ENCODE data around the gene CCL3. TPM values are rescaled to one million over a fixed set of nuclear protein-coding genes. Genes with fewer than 3 reads are reported as not detected.

The CCL3 gene
- total and polyA plus RNA-seq, 2 experiments from 2014 or later: not detected

DNA sequence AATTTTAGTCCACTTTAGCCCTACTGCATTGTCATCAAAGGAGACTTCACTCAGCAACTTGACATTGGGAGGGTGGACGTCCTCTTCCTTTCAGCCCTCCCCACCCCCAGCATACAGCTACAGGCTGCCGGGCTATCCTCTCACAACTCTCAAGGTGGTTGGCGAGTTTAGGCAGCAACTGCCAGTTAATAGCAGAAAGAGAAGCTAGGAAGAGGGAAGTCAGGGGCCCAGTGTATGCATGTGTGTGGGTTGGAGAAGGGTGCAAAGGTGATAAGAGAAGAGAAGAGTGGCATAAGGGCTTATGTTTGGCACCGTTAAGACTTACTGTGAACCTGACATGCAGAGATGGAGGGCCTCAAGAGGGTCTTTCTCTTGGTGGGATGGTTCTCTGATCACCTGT, 45.5 kb upstream of the CCL3 start:
- H3K9me2 ChIP-seq (ENCODE audit: insufficient read depth): no peaks in the 10 kb centered on the region
- H3F3A ChIP-seq (replicated peaks; ENCODE audit: low read depth): no peaks in the 10 kb centered on the region
- H3K79me2 ChIP-seq (replicated peaks; ENCODE audit: insufficient read depth): no peaks in the 10 kb centered on the region
- Mint-ChIP-seq H3K4me1 (no peaks in the 10 kb centered on the region), H3K4me3 (no peak overlapping the region), H3K27me3 (ENCODE audit: insufficient read depth, low read depth, poor library complexity) (peaks cover 4% of the 10 kb centered on the region), H3K9me3 (no peaks in the 10 kb centered on the region; the same call in 2 of the 3 replicates), H3K36me3 (ENCODE audit: low read depth) (no peaks in the 10 kb centered on the region), H3K27ac (no peak overlapping the region)
- H3K4me1 ChIP-seq (ENCODE audit: insufficient read depth): no peaks in the 10 kb centered on the region
- H3K27ac ChIP-seq (ENCODE audit: low read depth): no peak overlapping the region
- no peaks in the 10 kb centered on the region for H3K27me3 ChIP-seq (ENCODE audit: insufficient read depth)
- DNase-seq (ENCODE audit: low spot score) (no peak), ATAC-seq (no peak)
- no peaks in the 10 kb centered on the region for H3K36me3 ChIP-seq (ENCODE audit: insufficient read depth)
- H3K4me3 ChIP-seq: no peak overlapping the region
- no peak overlapping the region for H2AFZ ChIP-seq
- no peaks in the 10 kb centered on the region for H4K20me1 ChIP-seq (replicated peaks; ENCODE audit: insufficient read depth)
- no peak overlapping the region for H3K4me2 ChIP-seq
- TF ChIP-seq ZNF114 (CRISPR knock-in tag; IDR thresholded peaks at IDR 0.05) (no peak), NANOG (IDR thresholded peaks at IDR 0.05; ENCODE audit: borderline replicate concordance) (no peak), STAT1 (IDR thresholded peaks at IDR 0.05; ENCODE audit: unreplicated experiment) (no peak), ZNF331 (CRISPR knock-in tag; IDR thresholded peaks at IDR 0.05; ENCODE audit: low read depth) (no peak), EZH2phosphoT487 (IDR thresholded peaks at IDR 0.05; ENCODE audit: unreplicated experiment) (no peak), JUNB (IDR thresholded peaks at IDR 0.05; ENCODE audit: unreplicated experiment) (no peak)
- TF ChIP-seq, protein P1, sequence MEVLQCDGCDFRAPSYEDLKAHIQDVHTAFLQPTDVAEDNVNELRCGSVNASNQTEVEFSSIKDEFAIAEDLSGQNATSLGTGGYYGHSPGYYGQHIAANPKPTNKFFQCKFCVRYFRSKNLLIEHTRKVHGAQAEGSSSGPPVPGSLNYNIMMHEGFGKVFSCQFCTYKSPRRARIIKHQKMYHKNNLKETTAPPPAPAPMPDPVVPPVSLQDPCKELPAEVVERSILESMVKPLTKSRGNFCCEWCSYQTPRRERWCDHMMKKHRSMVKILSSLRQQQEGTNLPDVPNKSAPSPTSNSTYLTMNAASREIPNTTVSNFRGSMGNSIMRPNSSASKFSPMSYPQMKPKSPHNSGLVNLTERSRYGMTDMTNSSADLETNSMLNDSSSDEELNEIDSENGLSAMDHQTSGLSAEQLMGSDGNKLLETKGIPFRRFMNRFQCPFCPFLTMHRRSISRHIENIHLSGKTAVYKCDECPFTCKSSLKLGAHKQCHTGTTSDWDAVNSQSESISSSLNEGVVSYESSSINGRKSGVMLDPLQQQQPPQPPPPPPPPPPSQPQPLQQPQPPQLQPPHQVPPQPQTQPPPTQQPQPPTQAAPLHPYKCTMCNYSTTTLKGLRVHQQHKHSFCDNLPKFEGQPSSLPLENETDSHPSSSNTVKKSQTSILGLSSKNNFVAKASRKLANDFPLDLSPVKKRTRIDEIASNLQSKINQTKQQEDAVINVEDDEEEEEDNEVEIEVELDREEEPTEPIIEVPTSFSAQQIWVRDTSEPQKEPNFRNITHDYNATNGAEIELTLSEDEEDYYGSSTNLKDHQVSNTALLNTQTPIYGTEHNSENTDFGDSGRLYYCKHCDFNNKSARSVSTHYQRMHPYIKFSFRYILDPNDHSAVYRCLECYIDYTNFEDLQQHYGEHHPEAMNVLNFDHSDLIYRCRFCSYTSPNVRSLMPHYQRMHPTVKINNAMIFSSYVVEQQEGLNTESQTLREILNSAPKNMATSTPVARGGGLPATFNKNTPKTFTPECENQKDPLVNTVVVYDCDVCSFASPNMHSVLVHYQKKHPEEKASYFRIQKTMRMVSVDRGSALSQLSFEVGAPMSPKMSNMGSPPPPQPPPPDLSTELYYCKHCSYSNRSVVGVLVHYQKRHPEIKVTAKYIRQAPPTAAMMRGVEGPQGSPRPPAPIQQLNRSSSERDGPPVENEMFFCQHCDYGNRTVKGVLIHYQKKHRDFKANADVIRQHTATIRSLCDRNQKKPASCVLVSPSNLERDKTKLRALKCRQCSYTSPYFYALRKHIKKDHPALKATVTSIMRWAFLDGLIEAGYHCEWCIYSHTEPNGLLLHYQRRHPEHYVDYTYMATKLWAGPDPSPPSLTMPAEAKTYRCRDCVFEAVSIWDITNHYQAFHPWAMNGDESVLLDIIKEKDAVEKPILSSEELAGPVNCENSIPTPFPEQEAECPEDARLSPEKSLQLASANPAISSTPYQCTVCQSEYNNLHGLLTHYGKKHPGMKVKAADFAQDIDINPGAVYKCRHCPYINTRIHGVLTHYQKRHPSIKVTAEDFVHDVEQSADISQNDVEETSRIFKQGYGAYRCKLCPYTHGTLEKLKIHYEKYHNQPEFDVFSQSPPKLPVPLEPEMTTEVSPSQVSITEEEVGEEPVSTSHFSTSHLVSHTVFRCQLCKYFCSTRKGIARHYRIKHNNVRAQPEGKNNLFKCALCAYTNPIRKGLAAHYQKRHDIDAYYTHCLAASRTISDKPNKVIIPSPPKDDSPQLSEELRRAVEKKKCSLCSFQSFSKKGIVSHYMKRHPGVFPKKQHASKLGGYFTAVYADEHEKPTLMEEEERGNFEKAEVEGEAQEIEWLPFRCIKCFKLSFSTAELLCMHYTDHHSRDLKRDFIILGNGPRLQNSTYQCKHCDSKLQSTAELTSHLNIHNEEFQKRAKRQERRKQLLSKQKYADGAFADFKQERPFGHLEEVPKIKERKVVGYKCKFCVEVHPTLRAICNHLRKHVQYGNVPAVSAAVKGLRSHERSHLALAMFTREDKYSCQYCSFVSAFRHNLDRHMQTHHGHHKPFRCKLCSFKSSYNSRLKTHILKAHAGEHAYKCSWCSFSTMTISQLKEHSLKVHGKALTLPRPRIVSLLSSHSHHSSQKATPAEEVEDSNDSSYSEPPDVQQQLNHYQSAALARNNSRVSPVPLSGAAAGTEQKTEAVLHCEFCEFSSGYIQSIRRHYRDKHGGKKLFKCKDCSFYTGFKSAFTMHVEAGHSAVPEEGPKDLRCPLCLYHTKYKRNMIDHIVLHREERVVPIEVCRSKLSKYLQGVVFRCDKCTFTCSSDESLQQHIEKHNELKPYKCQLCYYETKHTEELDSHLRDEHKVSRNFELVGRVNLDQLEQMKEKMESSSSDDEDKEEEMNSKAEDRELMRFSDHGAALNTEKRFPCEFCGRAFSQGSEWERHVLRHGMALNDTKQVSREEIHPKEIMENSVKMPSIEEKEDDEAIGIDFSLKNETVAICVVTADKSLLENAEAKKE (CRISPR knock-in tag; IDR thresholded peaks at IDR 0.05): no peak
- TF ChIP-seq, protein P2, sequence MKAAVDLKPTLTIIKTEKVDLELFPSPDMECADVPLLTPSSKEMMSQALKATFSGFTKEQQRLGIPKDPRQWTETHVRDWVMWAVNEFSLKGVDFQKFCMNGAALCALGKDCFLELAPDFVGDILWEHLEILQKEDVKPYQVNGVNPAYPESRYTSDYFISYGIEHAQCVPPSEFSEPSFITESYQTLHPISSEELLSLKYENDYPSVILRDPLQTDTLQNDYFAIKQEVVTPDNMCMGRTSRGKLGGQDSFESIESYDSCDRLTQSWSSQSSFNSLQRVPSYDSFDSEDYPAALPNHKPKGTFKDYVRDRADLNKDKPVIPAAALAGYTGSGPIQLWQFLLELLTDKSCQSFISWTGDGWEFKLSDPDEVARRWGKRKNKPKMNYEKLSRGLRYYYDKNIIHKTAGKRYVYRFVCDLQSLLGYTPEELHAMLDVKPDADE (IDR thresholded peaks at IDR 0.05): no peak
- TF ChIP-seq, protein P3, sequence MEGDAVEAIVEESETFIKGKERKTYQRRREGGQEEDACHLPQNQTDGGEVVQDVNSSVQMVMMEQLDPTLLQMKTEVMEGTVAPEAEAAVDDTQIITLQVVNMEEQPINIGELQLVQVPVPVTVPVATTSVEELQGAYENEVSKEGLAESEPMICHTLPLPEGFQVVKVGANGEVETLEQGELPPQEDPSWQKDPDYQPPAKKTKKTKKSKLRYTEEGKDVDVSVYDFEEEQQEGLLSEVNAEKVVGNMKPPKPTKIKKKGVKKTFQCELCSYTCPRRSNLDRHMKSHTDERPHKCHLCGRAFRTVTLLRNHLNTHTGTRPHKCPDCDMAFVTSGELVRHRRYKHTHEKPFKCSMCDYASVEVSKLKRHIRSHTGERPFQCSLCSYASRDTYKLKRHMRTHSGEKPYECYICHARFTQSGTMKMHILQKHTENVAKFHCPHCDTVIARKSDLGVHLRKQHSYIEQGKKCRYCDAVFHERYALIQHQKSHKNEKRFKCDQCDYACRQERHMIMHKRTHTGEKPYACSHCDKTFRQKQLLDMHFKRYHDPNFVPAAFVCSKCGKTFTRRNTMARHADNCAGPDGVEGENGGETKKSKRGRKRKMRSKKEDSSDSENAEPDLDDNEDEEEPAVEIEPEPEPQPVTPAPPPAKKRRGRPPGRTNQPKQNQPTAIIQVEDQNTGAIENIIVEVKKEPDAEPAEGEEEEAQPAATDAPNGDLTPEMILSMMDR (conservative IDR thresholded peaks at IDR 0.05; ENCODE audit: low read depth in 2 of 2): no peak
